GM19397 (cell line): ENCODE results near the gene CALCOCO1.

Source experiments
- ATAC-seq: cut with Tn5 transposase; IDR thresholded peaks from one replicate; pipeline ENCODE4 v1.9.1; 2021; ENCODE audit warnings: mild to moderate bottlenecking, moderate library complexity; ENCODE audit not compliant: unreplicated experiment

The CALCOCO1 gene

GRCh38 chr12:53670308-53670707, 56.9 kb downstream of the CALCOCO1 start:
- no peak for ATAC-seq

GRCh38 chr12:53667080-53667479, 60.2 kb downstream of the CALCOCO1 start:
- ATAC-seq, result no peak

- no peak for ATAC-seq
Measured at GRCh38 chr12:53664936-53665335, 62.3 kb downstream of the CALCOCO1 start.

GRCh38 chr12:53664191-53664590, 63.1 kb downstream of the CALCOCO1 start:
- ATAC-seq, result no peak

- ATAC-seq, result no peak
Measured at GRCh38 chr12:53660041-53660440, 67.2 kb downstream of the CALCOCO1 start.

- ATAC-seq, result no peak
Measured at GRCh38 chr12:53659571-53659981, 67.7 kb downstream of the CALCOCO1 start.

- no peak for ATAC-seq
Measured at GRCh38 chr12:53659011-53659551, 68.2 kb downstream of the CALCOCO1 start.
